Activated T-helper 2 cell treated with anti-CD3 and anti-CD28 coated beads, Interferon-gamma antibody, Interleukin-2, Interleukin-4, amounts not matched to agents 10 μg/mL and 5 μg/mL and 100 μg/mL, durations not matched to agents 14 hours and 24 hours and 36 hours (primary cell): ENCODE results near the gene ACOT4. TPM values are rescaled to one million over a fixed set of nuclear protein-coding genes. Genes with fewer than 3 reads are reported as not detected.
A peak's percentile ranks its signal among the peaks of the same experiment; 100 is the strongest.
"Not testable (repeated sequence)": the region's sequence is repeated elsewhere in the genome, so short reads cannot be mapped to it uniquely, and the experiment has no call there.

Experiments
- DNase-seq: peaks from one replicate; pipeline ENCODE4 v3.0.0; 2021; ENCODE audit warnings: low spot score
- H3K27ac Mint-ChIP-seq: one replicate; pipeline ENCODE4 v1.8.0; 2021; ENCODE audit warnings: mixed read lengths
- H3K27me3 Mint-ChIP-seq: one replicate; pipeline ENCODE4 v1.8.0; 2021; ENCODE audit warnings: low read depth, mixed read lengths
- H3K36me3 Mint-ChIP-seq: one replicate; pipeline ENCODE4 v1.8.0; 2021; ENCODE audit warnings: low read depth, mixed read lengths
- H3K4me1 Mint-ChIP-seq: one replicate; pipeline ENCODE4 v1.8.0; 2021; ENCODE audit warnings: low read depth, mixed read lengths
- H3K4me3 Mint-ChIP-seq: one replicate; pipeline ENCODE4 v1.8.0; 2021; ENCODE audit warnings: low read depth, mild to moderate bottlenecking, moderate library complexity, mixed read lengths
- H3K9me3 Mint-ChIP-seq: one replicate; pipeline ENCODE4 v1.8.0; 2021; ENCODE audit warnings: mixed read lengths
- intact Hi-C: fragments of 100-400 bp; cut with micrococcal nuclease; formaldehyde crosslinking; loops from one replicate; pipeline ENCODE4 v1.15.1; 2023
- total RNA-seq: library from RNA; stranded (reverse); gene quantifications from 2 replicates; pipeline ENCODE4 v1.2.3, GENCODE V29; 2022

Gene ACOT4
- total RNA-seq, 1 donor from 2014 or later, result 0.57 TPM

DNA sequence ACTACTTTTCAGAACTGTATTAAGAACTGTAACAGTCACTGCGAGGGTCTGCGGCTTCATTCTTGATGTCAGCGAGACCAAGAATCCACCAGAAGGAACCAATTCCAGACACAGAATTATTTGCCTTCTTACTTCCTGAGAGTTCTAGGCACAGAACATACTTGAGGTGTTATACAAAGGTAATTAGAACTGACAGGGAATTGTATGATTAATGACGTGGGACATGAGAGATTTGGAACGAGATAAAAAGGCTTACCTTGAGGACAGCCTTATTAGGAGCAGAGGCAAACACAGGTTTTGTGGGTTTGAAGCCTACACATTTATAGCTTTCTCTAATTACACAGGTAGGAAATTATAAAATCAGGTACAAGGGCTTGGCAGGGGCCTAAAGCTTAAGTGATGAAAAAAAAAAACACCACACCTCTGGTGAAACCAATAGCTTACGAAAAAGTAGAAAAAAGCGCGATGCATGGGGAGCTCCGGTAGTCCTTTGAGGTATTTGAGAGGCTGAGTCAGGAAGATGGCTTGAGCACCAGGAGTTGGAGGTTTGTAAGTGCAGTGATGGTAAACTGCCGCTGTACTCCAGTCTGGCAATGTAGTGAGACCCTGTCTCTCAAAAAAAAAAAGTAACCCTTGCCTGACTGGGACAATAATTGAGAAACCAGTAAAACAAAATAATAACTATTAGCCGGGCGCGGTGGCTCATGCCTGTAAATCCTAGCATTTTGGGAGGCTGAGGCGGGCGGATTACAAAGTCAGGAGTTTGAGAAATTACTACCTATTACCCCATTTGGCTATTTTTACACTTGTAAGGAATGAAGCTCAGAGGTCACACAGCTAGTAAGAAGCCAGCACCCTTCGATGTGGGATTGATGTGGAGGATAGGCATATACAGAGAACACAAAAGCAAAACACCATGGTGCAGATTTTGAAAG lies 23.5 kb upstream of the ACOT4 start:
- Mint-ChIP-seq H3K27ac (peak overlapping the region; percentile 96), H3K27me3 (no peaks in the 10 kb centered on the region), H3K36me3 (peaks cover 40% of the 10 kb centered on the region), H3K4me1 (peaks cover 38% of the 10 kb centered on the region), H3K9me3 (no peaks in the 10 kb centered on the region), H3K4me3 (peak overlapping the region; percentile 90)
- intact Hi-C loops, result loop anchor here (2.0 to 10.0 kb wide), 3 partner anchors 47 to 431 kb away; partner anchors contain the start of genes ACOT6, PSEN1 and RIOX1
- no peak for DNase-seq

DNA sequence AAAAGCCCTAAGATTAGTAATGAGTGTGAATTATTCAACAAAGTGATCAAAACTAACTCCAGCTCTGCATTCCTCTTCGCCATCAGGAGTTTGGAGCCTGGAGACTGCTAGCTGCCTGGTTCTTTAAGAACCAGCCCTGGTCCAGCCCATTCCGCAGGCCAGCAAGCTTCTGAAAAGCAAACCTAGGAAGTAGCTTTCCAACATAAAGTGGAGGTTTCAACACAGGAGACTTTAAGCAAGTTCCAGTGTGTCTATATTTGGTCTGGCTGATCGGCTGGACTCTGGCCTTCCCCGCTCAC lies 22.8 kb upstream of the ACOT4 start:
- DNase-seq, H3K27me3 Mint-ChIP-seq, H3K9me3 Mint-ChIP-seq: not testable (repeated sequence)
- H3K36me3 Mint-ChIP-seq, result peaks cover 44% of the 10 kb centered on the region
- peaks cover 38% of the 10 kb centered on the region for H3K4me1 Mint-ChIP-seq
- intact Hi-C loops, result loop anchor here (2.0 to 10.0 kb wide), 3 partner anchors 46 to 432 kb away; partner anchors contain the start of genes ACOT6, PSEN1 and RIOX1
- H3K27ac Mint-ChIP-seq, result peak overlapping the region; percentile 96
- H3K4me3 Mint-ChIP-seq, result peak overlapping the region; percentile 90

DNA sequence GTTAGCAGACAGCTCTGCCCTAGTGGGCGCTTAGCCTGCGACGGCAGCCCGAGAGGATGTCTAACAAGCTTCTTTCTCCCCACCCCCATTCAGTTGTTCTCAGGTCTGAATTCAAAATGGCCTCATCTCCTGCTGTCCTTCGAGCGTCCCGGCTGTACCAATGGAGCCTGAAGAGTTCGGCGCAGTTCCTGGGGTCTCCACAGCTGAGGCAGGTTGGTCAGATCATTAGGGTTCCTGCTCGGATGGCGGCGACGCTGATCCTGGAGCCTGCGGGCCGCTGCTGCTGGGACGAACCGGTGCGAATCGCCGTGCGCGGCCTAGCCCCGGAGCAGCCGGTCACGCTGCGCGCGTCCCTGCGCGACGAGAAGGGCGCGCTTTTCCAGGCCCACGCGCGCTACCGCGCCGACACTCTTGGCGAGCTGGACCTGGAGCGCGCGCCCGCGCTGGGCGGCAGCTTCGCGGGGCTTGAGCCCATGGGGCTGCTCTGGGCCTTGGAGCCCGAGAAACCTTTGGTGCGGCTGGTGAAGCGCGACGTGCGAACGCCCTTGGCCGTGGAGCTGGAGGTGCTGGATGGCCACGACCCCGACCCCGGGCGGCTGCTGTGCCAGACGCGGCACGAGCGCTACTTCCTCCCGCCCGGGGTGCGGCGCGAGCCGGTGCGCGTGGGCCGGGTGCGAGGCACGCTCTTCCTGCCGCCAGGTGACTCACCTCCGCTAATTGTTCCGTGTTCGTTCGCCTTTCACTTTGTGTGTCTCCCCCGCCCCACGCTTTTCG lies 22.3 kb upstream of the ACOT4 start, which contains the start of gene ACOT2:
Gene ACOT2 (plus strand): TSS at position 29 of the 774 bp plus-strand sequence. CDS start 28 bp downstream, at position 57.
- H3K27ac Mint-ChIP-seq, result peak within 1 kb of the TSS; percentile 96
- intact Hi-C loops, result loop anchor here (2.0 to 10.0 kb wide), 3 partner anchors 45 to 433 kb away; partner anchors contain the start of genes ACOT6, PSEN1 and RIOX1
- DNase-seq, result peak; percentile 65
- H3K4me1 Mint-ChIP-seq, result peaks cover 38% of the 10 kb centered on the region
- H3K4me3 Mint-ChIP-seq, result peak within 1 kb of the TSS; percentile 90
- H3K27me3 Mint-ChIP-seq, H3K9me3 Mint-ChIP-seq: not testable (repeated sequence)
- peaks cover 44% of the 10 kb centered on the region for H3K36me3 Mint-ChIP-seq

- intact Hi-C loops, result loop anchor here (5.0 kb wide), 2 partner anchors 64 to 141 kb away; partner anchors contain the start of gene PNMA1
These were observed 20.8 kb upstream of the ACOT4 start for GRCh38 chr14:73570913-73571312.

GRCh38 chr14:73573034-73573433 lies 18.6 kb upstream of the ACOT4 start:
- peaks cover 25% of the 10 kb centered on the region for H3K36me3 Mint-ChIP-seq

More at GRCh38 chr14:73570913-73571312, 20.8 kb upstream of the ACOT4 start:
- Mint-ChIP-seq H3K4me3 (peak overlapping the region; percentile 51), H3K36me3 (peaks cover 35% of the 10 kb centered on the region), H3K4me1 (peaks cover 30% of the 10 kb centered on the region), H3K27ac (peak overlapping the region; percentile 22)
- H3K9me3 Mint-ChIP-seq, H3K27me3 Mint-ChIP-seq: not testable (repeated sequence)
- DNase-seq, result peak; percentile 56

DNA sequence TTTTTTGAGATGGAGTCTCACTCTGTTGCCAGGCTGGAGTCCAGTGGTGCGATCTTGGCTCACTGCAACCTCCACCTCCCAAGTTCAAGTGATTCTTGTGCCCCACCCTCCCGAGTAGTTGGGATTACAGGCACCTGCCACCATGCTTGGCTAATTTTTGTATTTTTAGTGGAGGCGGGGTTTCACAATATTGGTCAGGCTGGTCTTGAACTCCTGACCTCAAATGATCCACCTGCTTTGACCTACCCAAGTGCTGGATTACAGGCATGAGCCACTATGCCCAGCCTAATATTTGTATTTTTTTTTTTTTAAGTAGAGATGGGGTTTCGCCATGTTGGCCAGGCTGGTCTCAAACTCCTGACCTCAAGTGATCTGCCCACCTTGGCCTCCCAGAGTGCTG lies 17.9 kb upstream of the ACOT4 start:
- not testable (repeated sequence) for H3K4me3 Mint-ChIP-seq, H3K9me3 Mint-ChIP-seq, H3K27ac Mint-ChIP-seq, DNase-seq, H3K27me3 Mint-ChIP-seq
- Mint-ChIP-seq H3K4me1 (peaks cover 13% of the 10 kb centered on the region), H3K36me3 (peaks cover 19% of the 10 kb centered on the region)
- intact Hi-C loops, result loop anchor here (5.0 kb wide), 2 partner anchors 66 to 139 kb away; partner anchors contain the start of gene PNMA1

More at GRCh38 chr14:73573034-73573433, 18.6 kb upstream of the ACOT4 start:
- intact Hi-C loops, result loop anchor here (5.0 kb wide), 2 partner anchors 66 to 139 kb away; partner anchors contain the start of gene PNMA1
- not testable (repeated sequence) for H3K27me3 Mint-ChIP-seq, H3K9me3 Mint-ChIP-seq, H3K4me3 Mint-ChIP-seq, H3K27ac Mint-ChIP-seq, DNase-seq
- peaks cover 20% of the 10 kb centered on the region for H3K4me1 Mint-ChIP-seq

DNA sequence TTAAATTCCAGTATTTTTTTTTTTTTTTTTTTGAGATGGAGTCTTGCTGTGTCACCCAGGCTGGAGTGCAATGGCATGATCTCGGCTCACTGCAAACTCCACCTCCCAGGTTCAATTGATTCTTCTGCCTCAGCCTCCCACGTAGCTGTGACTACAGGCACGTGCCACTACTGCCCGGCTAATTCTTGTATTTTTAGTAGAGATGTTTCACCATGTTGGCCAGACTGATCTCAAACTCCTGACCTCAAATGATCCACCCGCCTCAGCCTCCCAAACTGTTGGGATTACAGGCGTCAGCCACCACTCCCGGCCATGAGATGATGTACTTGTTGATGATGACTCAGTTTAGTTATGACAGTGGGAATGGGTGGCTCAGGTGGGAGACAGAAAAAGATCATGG lies 17.4 kb upstream of the ACOT4 start:
- H3K36me3 Mint-ChIP-seq, result peaks cover 19% of the 10 kb centered on the region
- not testable (repeated sequence) for H3K9me3 Mint-ChIP-seq, H3K27me3 Mint-ChIP-seq, H3K27ac Mint-ChIP-seq, DNase-seq, H3K4me1 Mint-ChIP-seq, H3K4me3 Mint-ChIP-seq
- intact Hi-C loops, result loop anchor here (5.0 kb wide), 2 partner anchors 67 to 138 kb away; partner anchors contain the start of gene PNMA1

DNA sequence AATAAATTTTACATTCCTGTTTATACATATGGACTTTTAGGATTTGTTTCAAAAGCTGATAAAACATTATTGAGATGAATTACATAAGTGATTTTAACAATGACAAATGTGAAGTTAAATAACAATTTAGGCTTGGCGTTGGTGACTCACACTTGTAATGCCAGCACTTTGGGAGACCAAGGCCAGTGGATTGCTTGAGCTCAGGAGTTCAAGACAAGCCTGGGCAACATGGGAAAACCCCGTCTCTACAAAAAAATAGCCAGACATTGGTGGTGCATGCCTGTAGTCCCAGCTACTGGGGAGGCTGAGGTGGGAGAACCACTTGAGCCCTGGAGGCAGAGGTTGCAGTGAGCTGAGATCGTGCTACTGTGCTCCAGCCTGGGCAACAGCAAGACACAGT lies 15.3 kb upstream of the ACOT4 start:
- Mint-ChIP-seq H3K9me3 (no peaks in the 10 kb centered on the region), H3K27me3 (no peaks in the 10 kb centered on the region), H3K4me1 (peaks cover 2% of the 10 kb centered on the region), H3K4me3 (no peak overlapping the region), H3K27ac (no peak overlapping the region), H3K36me3 (peaks cover 19% of the 10 kb centered on the region)
- intact Hi-C loops, result no loop called here
- no peak for DNase-seq

GRCh38 chr14:73577214-73577613 lies 14.5 kb upstream of the ACOT4 start:
- intact Hi-C loops, H3K4me3 Mint-ChIP-seq, H3K9me3 Mint-ChIP-seq, H3K27me3 Mint-ChIP-seq, H3K4me1 Mint-ChIP-seq, H3K27ac Mint-ChIP-seq, DNase-seq: not testable (repeated sequence)
- peaks cover 19% of the 10 kb centered on the region for H3K36me3 Mint-ChIP-seq

GRCh38 chr14:73582102-73582979 lies 9.3 kb upstream of the ACOT4 start:
- DNase-seq, H3K36me3 Mint-ChIP-seq, H3K27me3 Mint-ChIP-seq, H3K27ac Mint-ChIP-seq, H3K4me1 Mint-ChIP-seq, H3K9me3 Mint-ChIP-seq, H3K4me3 Mint-ChIP-seq, intact Hi-C loops: not testable (repeated sequence)

- Mint-ChIP-seq H3K4me3 (no peak overlapping the region), H3K36me3 (no peaks in the 10 kb centered on the region), H3K27me3 (peaks cover 13% of the 10 kb centered on the region), H3K4me1 (peaks cover 3% of the 10 kb centered on the region), H3K9me3 (no peaks in the 10 kb centered on the region), H3K27ac (no peak overlapping the region)
- no peak for DNase-seq
- intact Hi-C loops, result no loop called here
These were observed 3.0 kb upstream of the ACOT4 start for GRCh38 chr14:73588695-73589094.

DNA sequence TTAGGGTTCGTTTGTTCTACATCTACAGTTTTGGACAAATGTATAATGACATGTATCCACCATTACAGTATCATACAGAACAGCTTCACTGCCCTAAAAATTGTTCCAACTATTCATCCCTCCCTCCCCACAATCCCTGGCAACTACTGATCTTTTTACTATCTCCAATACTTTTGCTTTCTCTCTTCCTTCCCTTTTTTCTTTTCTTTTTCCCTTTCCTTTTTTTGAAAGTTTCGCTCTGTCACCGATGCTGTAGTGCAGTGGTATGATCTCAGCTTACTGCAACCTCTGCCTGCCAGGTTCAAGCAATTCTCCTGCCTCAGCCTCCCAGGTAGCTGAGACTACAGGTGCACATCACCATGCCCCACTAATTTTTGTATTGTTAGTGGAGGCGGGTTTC lies 2.6 kb upstream of the ACOT4 start:
- H3K4me3 Mint-ChIP-seq, result no peak overlapping the region
- H3K9me3 Mint-ChIP-seq, result no peaks in the 10 kb centered on the region
- intact Hi-C loops, result no loop called here
- H3K4me1 Mint-ChIP-seq, result peaks cover 3% of the 10 kb centered on the region
- no peak for DNase-seq
- no peak overlapping the region for H3K27ac Mint-ChIP-seq
- H3K36me3 Mint-ChIP-seq, result no peaks in the 10 kb centered on the region
- H3K27me3 Mint-ChIP-seq, result peaks cover 14% of the 10 kb centered on the region
